Measurements from ENCODE around the gene TRAF3.

TRAF3 gene

GRCh38 chr14:102778338-102779083, 1.3 kb downstream of the TRAF3 start:
- peak; percentile 57 for DNase-seq

- no peak for DNase-seq
These were observed 1.8 kb downstream of the TRAF3 start for GRCh38 chr14:102779084-102779462.

- DNase-seq = peak; percentile 22
These were observed 2.5 kb downstream of the TRAF3 start for GRCh38 chr14:102779574-102780315.

- DNase-seq = no peak
These were observed 3.8 kb downstream of the TRAF3 start for GRCh38 chr14:102781063-102781462.

GRCh38 chr14:102782974-102783373, 5.7 kb downstream of the TRAF3 start:
- DNase-seq = no peak

GRCh38 chr14:102784892-102785594, 7.8 kb downstream of the TRAF3 start:
- DNase-seq = no peak

GRCh38 chr14:102785595-102785963, 8.3 kb downstream of the TRAF3 start:
- no peak for DNase-seq

- DNase-seq = no peak
These were observed 9.5 kb downstream of the TRAF3 start for GRCh38 chr14:102786768-102787167.

- DNase-seq = no peak
These were observed 12.1 kb downstream of the TRAF3 start for GRCh38 chr14:102789349-102789748.

- DNase-seq = no peak
These were observed 16.5 kb downstream of the TRAF3 start for GRCh38 chr14:102793531-102794328.

GRCh38 chr14:102795060-102795925, 18.0 kb downstream of the TRAF3 start:
- peak; percentile 64 for DNase-seq

- no peak for DNase-seq
These were observed 19.5 kb downstream of the TRAF3 start for GRCh38 chr14:102796661-102797190.

GRCh38 chr14:102798926-102799325, 21.7 kb downstream of the TRAF3 start:
- no peak for DNase-seq

- DNase-seq = no peak
These were observed 22.7 kb downstream of the TRAF3 start for GRCh38 chr14:102799684-102800562.

GRCh38 chr14:102802834-102803523, 25.7 kb downstream of the TRAF3 start:
- DNase-seq = no peak

- DNase-seq = no peak
These were observed 27.6 kb downstream of the TRAF3 start for GRCh38 chr14:102804858-102805257.

- peak; percentile 29 for DNase-seq
These were observed 28.2 kb downstream of the TRAF3 start for GRCh38 chr14:102805371-102805891.

GRCh38 chr14:102805941-102806340, 28.7 kb downstream of the TRAF3 start:
- DNase-seq = no peak

GRCh38 chr14:102806447-102806846, 29.2 kb downstream of the TRAF3 start:
- no peak for DNase-seq

GRCh38 chr14:102807013-102807406, 29.8 kb downstream of the TRAF3 start:
- DNase-seq = no peak
